Left lung (tissue), 10 donors: ENCODE measurements around the gene LTB4R2. TPM values are rescaled to one million over a fixed set of nuclear protein-coding genes. Genes with fewer than 3 reads are reported as not detected.

Experiments
- ATAC-seq: fragments of 200-7000 bp; cut with Tn5 transposase; one replicate; pipeline ENCODE4 v1.9.1; 2020; ENCODE audit warnings: moderate library complexity
- DNase-seq, 4 donors: peaks; one replicate each; pipeline ENCODE4 v3.0.0-alpha.2; 2013 to 2020
- H3K27ac ChIP-seq, 2 donors: fragments of 200-600 bp; sonication (generic) in 1 of 2; one replicate each; pipeline versions ENCODE4 v1.5.0 to v1.8.0; 2020 to 2021
- H3K27me3 ChIP-seq, 2 donors: fragments of 200-600 bp; sonication (generic) in 1 of 2; one replicate each; pipeline versions ENCODE4 v1.5.0 to v1.8.0; 2020 to 2021
- H3K36me3 ChIP-seq, 2 donors: fragments of 200-600 bp; sonication (generic) in 1 of 2; one replicate each; pipeline versions ENCODE4 v1.5.0 to v1.8.0; 2020 to 2021
- H3K4me1 ChIP-seq, 2 donors: fragments of 200-600 bp; one replicate each; pipeline ENCODE4 v1.8.0; 2021
- H3K4me3 ChIP-seq, 2 donors: fragments of 200-600 bp; sonication (generic) in 1 of 2; one replicate each; pipeline versions ENCODE4 v1.5.0 to v1.8.0; 2020 to 2021; ENCODE audit warnings: mild to moderate bottlenecking in 1 of 2
- H3K9me3 ChIP-seq, 2 donors: fragments of 200-600 bp; sonication (generic) in 1 of 2; one replicate each; pipeline versions ENCODE4 v1.5.0 to v1.8.0; 2020 to 2021
- intact Hi-C, 2 donors: fragments of 100-400 bp; cut with DNase I; formaldehyde crosslinking; loops; one replicate each; pipeline versions ENCODE4 v1.11.2 to v1.14.2; 2022
- polyA plus RNA-seq, 6 donors: library from polyadenylated mRNA; unstranded; fragments of 120-200 nt; gene quantifications; one replicate each; pipeline ENCODE4 v1.2.1, GENCODE V29; 2013; ENCODE audit not compliant: insufficient read length in 6 of 6
- total RNA-seq, 2 donors: library from RNA; stranded (reverse); fragmentation: NEBNext Ultra II Directional; extraction: Animal tissue kit (Norgen Biotek cat#: 25700); gene quantifications; one replicate each; pipeline ENCODE4 v1.2.1, GENCODE V29; 2021
- TF ChIP-seq, protein P1 (sequence below), 2 donors: fragments of 200-600 bp; sonication (generic) in 1 of 2; IDR thresholded peaks; one replicate each; pipeline versions ENCODE4 v1.5.0 to v1.8.0; 2021; ENCODE audit warnings: antibody characterized with exemption in 2 of 2
- donor health status: DM: no; HTN: yes; CAD: no.
- donor health status: DM: no; HTN: no; CAD: no.

LTB4R2 gene
- total and polyA plus RNA-seq, 8 donors, result 4.0 to 6.3 (median 5.6) TPM

DNA sequence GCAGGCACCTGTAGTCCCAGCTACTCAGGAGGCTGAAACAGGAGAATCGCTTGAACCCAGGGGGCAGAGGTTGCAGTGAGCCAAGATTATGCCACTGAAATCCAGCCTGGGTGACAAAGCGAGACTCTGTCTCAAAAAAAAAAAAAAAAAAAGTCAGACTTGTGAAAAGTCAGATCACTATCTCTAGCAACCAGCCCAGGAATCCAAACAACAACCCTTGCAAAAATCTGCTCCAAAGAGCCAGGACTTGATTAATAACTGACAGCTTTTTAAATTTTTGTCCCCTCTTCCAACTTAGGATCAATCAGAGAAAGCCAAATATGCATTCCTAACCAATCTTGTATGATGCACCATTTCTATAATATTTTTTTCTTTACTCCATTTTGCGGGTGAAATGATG, 50.3 kb downstream of the LTB4R2 start:
- no peak overlapping the region for H3K27ac ChIP-seq
- peaks cover 0 to 5% of the 10 kb centered on the region in 2 donors for H3K27me3 ChIP-seq
- intact Hi-C loops, result no loop called here
- TF ChIP-seq, protein P1, sequence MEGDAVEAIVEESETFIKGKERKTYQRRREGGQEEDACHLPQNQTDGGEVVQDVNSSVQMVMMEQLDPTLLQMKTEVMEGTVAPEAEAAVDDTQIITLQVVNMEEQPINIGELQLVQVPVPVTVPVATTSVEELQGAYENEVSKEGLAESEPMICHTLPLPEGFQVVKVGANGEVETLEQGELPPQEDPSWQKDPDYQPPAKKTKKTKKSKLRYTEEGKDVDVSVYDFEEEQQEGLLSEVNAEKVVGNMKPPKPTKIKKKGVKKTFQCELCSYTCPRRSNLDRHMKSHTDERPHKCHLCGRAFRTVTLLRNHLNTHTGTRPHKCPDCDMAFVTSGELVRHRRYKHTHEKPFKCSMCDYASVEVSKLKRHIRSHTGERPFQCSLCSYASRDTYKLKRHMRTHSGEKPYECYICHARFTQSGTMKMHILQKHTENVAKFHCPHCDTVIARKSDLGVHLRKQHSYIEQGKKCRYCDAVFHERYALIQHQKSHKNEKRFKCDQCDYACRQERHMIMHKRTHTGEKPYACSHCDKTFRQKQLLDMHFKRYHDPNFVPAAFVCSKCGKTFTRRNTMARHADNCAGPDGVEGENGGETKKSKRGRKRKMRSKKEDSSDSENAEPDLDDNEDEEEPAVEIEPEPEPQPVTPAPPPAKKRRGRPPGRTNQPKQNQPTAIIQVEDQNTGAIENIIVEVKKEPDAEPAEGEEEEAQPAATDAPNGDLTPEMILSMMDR (IDR thresholded peaks at IDR 0.05), result no peak
- no peak for ATAC-seq
- no peaks in the 10 kb centered on the region for H3K9me3 ChIP-seq
- no peaks in the 10 kb centered on the region for H3K36me3 ChIP-seq
- DNase-seq, result no peak
- H3K4me3 ChIP-seq, result no peak overlapping the region
- peaks cover 0 to 5% of the 10 kb centered on the region in 2 donors for H3K4me1 ChIP-seq

- TF ChIP-seq, protein P1 (IDR thresholded peaks at IDR 0.05), result no peak
- Histone ChIP-seq H3K27ac (no peak overlapping the region), H3K36me3 (no peaks in the 10 kb centered on the region), H3K4me3 (no peak overlapping the region), H3K27me3 (peaks cover 0 to 15% of the 10 kb centered on the region in 2 donors), H3K9me3 (no peaks in the 10 kb centered on the region), H3K4me1 (peaks cover 5 to 15% of the 10 kb centered on the region in 2 donors)
- intact Hi-C loops, result no loop called here
- ATAC-seq, result no peak
- no peak for DNase-seq
Measured at GRCh38 chr14:24361326-24361725, 51.4 kb downstream of the LTB4R2 start.

Other genes starting within 250 kb of the LTB4R2 start
Only the 30 nearest of the 33 such genes appear.
- 10 to 100 TPM; 56.4 to 65.1 TPM for gene DCAF11, start 195.4 kb upstream of the LTB4R2 start, total RNA-seq
- gene DCAF11, start 195.4 kb upstream of the LTB4R2 start, polyA plus RNA-seq, result 10 to 100 TPM; 60.6 to 76.3 (median 67.6) TPM
- 1 to 10 TPM; 1.6 to 2.7 TPM for gene NRL, start 195.2 kb upstream of the LTB4R2 start, total RNA-seq
- 1 to 10 TPM in 5 of 6 donors, under 1 TPM in 1; 0.97 to 1.8 (median 1.4) TPM for gene NRL, start 195.2 kb upstream of the LTB4R2 start, polyA plus RNA-seq
- under 1 TPM; 0.68 to 0.76 TPM for gene FITM1, start 179.5 kb upstream of the LTB4R2 start, total RNA-seq
- 1 to 10 TPM in 4 of 6 donors, under 1 TPM in 2; 0.77 to 1.5 (median 1.0) TPM for gene FITM1, start 179.5 kb upstream of the LTB4R2 start, polyA plus RNA-seq
- 100 to 1,000 TPM; 190 to 203 TPM for gene PSME1, start 173.9 kb upstream of the LTB4R2 start, total RNA-seq
- gene PSME1, start 173.9 kb upstream of the LTB4R2 start, polyA plus RNA-seq, result 100 to 1,000 TPM; 189 to 236 (median 221) TPM
- gene EMC9, start 168.5 kb upstream of the LTB4R2 start, total RNA-seq, result 10 to 100 TPM; 16.2 to 18.1 TPM
- gene EMC9, start 168.5 kb upstream of the LTB4R2 start, polyA plus RNA-seq, result 10 to 100 TPM; 13.5 to 24.3 (median 23.0) TPM
- 100 to 1,000 TPM; 134 to 224 TPM for gene PSME2, start 163.5 kb upstream of the LTB4R2 start, total RNA-seq
- 100 to 1,000 TPM; 126 to 164 (median 159) TPM for gene PSME2, start 163.5 kb upstream of the LTB4R2 start, polyA plus RNA-seq
- 10 to 100 TPM; 49.3 to 61.5 TPM for gene RNF31, start 162.6 kb upstream of the LTB4R2 start, total RNA-seq
- gene RNF31, start 162.6 kb upstream of the LTB4R2 start, polyA plus RNA-seq, result 10 to 100 TPM; 42.4 to 69.9 (median 54.6) TPM
- gene IRF9, start 148.9 kb upstream of the LTB4R2 start, total RNA-seq, result 100 to 1,000 TPM in 1 of 2 donors, 10 to 100 TPM in 1; 95.6 to 131 TPM
- gene IRF9, start 148.9 kb upstream of the LTB4R2 start, polyA plus RNA-seq, result 10 to 100 TPM; 53.4 to 69.9 (median 61.2) TPM
- 10 to 100 TPM; 27.0 to 31.6 TPM for gene REC8, start 138.1 kb upstream of the LTB4R2 start, total RNA-seq
- 10 to 100 TPM; 38.5 to 66.0 (median 44.3) TPM for gene REC8, start 138.1 kb upstream of the LTB4R2 start, polyA plus RNA-seq
- gene IPO4, start 121.3 kb upstream of the LTB4R2 start, total RNA-seq, result 10 to 100 TPM; 25.0 to 62.4 TPM
- 10 to 100 TPM; 22.6 to 39.5 (median 29.0) TPM for gene IPO4, start 121.3 kb upstream of the LTB4R2 start, polyA plus RNA-seq
- gene TM9SF1, start 114.7 kb upstream of the LTB4R2 start, total RNA-seq, result 10 to 100 TPM; 64.9 to 72.5 TPM
- gene TM9SF1, start 114.7 kb upstream of the LTB4R2 start, polyA plus RNA-seq, result 10 to 100 TPM; 28.1 to 37.6 (median 32.4) TPM
- under 1 TPM; 0.37 to 0.55 TPM for gene TSSK4, start 104.4 kb upstream of the LTB4R2 start, total RNA-seq
- gene TSSK4, start 104.4 kb upstream of the LTB4R2 start, polyA plus RNA-seq, result 10 to 100 TPM in 5 of 6 donors, 1 to 10 TPM in 1; 9.6 to 16.1 (median 13.7) TPM
- 10 to 100 TPM; 35.0 to 46.7 TPM for gene CHMP4A, start 96.7 kb upstream of the LTB4R2 start, total RNA-seq
- 10 to 100 TPM; 52.8 to 64.6 (median 58.8) TPM for gene CHMP4A, start 96.7 kb upstream of the LTB4R2 start, polyA plus RNA-seq
- gene MDP1, start 94.1 kb upstream of the LTB4R2 start, total RNA-seq, result 10 to 100 TPM; 12.4 to 13.8 TPM
- 10 to 100 TPM in 5 of 6 donors, 1 to 10 TPM in 1; 9.8 to 19.4 (median 11.7) TPM for gene MDP1, start 94.1 kb upstream of the LTB4R2 start, polyA plus RNA-seq
- 100 to 1,000 TPM; 162 to 163 TPM for gene NEDD8, start 77.8 kb upstream of the LTB4R2 start, total RNA-seq
- gene NEDD8, start 77.8 kb upstream of the LTB4R2 start, polyA plus RNA-seq, result 100 to 1,000 TPM; 185 to 219 (median 203) TPM
- gene GMPR2, start 77.2 kb upstream of the LTB4R2 start, total RNA-seq, result 10 to 100 TPM; 63.6 to 69.6 TPM
- gene GMPR2, start 77.2 kb upstream of the LTB4R2 start, polyA plus RNA-seq, result 100 to 1,000 TPM in 4 of 6 donors, 10 to 100 TPM in 2; 96.6 to 117 (median 114) TPM
- 100 to 1,000 TPM; 105 to 110 TPM for gene TINF2, start 67.5 kb upstream of the LTB4R2 start, total RNA-seq
- 10 to 100 TPM; 52.2 to 67.0 (median 58.3) TPM for gene TINF2, start 67.5 kb upstream of the LTB4R2 start, polyA plus RNA-seq
- 1 to 10 TPM; 7.6 to 9.6 TPM for gene TGM1, start 47.0 kb upstream of the LTB4R2 start, total RNA-seq
- 1 to 10 TPM; 2.6 to 4.3 (median 3.2) TPM for gene TGM1, start 47.0 kb upstream of the LTB4R2 start, polyA plus RNA-seq
- gene RABGGTA, start 38.5 kb upstream of the LTB4R2 start, total RNA-seq, result 10 to 100 TPM; 49.3 to 53.3 TPM
- 10 to 100 TPM; 20.2 to 28.7 (median 25.6) TPM for gene RABGGTA, start 38.5 kb upstream of the LTB4R2 start, polyA plus RNA-seq
- gene DHRS1, start 10.4 kb upstream of the LTB4R2 start, total RNA-seq, result 10 to 100 TPM; 24.9 to 50.2 TPM
- 10 to 100 TPM; 37.7 to 55.5 (median 42.6) TPM for gene DHRS1, start 10.4 kb upstream of the LTB4R2 start, polyA plus RNA-seq
- 10 to 100 TPM; 22.4 to 24.8 TPM for gene NOP9, start 10.3 kb upstream of the LTB4R2 start, total RNA-seq
- 10 to 100 TPM; 22.4 to 28.4 (median 26.0) TPM for gene NOP9, start 10.3 kb upstream of the LTB4R2 start, polyA plus RNA-seq
- gene CIDEB, start 2.2 kb upstream of the LTB4R2 start, total RNA-seq, result 10 to 100 TPM in 1 of 2 donors, 1 to 10 TPM in 1; 9.2 to 22.7 TPM
- 10 to 100 TPM in 5 of 6 donors, 1 to 10 TPM in 1; 9.5 to 14.8 (median 13.9) TPM for gene CIDEB, start 2.2 kb upstream of the LTB4R2 start, polyA plus RNA-seq
- 10 to 100 TPM in 1 of 2 donors, 1 to 10 TPM in 1; 5.9 to 26.1 TPM for gene LTB4R, start 1.4 kb downstream of the LTB4R2 start, total RNA-seq
- 1 to 10 TPM; 5.3 to 7.7 (median 6.5) TPM for gene LTB4R, start 1.4 kb downstream of the LTB4R2 start, polyA plus RNA-seq
- 10 to 100 TPM; 38.2 to 45.2 TPM for gene ADCY4, start 24.9 kb downstream of the LTB4R2 start, total RNA-seq
- gene ADCY4, start 24.9 kb downstream of the LTB4R2 start, polyA plus RNA-seq, result 10 to 100 TPM; 25.7 to 48.5 (median 32.2) TPM
- gene RIPK3, start 29.9 kb downstream of the LTB4R2 start, total RNA-seq, result 10 to 100 TPM; 16.1 to 26.3 TPM
- gene RIPK3, start 29.9 kb downstream of the LTB4R2 start, polyA plus RNA-seq, result 1 to 10 TPM; 2.4 to 3.8 (median 3.0) TPM
- 10 to 100 TPM; 39.4 to 64.2 TPM for gene NFATC4, start 58.0 kb downstream of the LTB4R2 start, total RNA-seq
- 100 to 1,000 TPM in 1 of 6 donors, 10 to 100 TPM in 5; 72.2 to 102 (median 89.4) TPM for gene NFATC4, start 58.0 kb downstream of the LTB4R2 start, polyA plus RNA-seq
- 10 to 100 TPM; 16.2 to 23.4 TPM for gene NYNRIN, start 88.9 kb downstream of the LTB4R2 start, total RNA-seq
- 100 to 1,000 TPM in 3 of 6 donors, 10 to 100 TPM in 3; 86.3 to 120 (median 98.9) TPM for gene NYNRIN, start 88.9 kb downstream of the LTB4R2 start, polyA plus RNA-seq
- 1 to 10 TPM; 5.9 to 6.4 TPM for gene CBLN3, start 119.5 kb downstream of the LTB4R2 start, total RNA-seq
- 1 to 10 TPM; 2.2 to 4.1 (median 3.5) TPM for gene CBLN3, start 119.5 kb downstream of the LTB4R2 start, polyA plus RNA-seq
- 10 to 100 TPM; 48.0 to 49.3 TPM for gene KHNYN, start 119.8 kb downstream of the LTB4R2 start, total RNA-seq
- 10 to 100 TPM; 46.8 to 56.6 (median 51.3) TPM for gene KHNYN, start 119.8 kb downstream of the LTB4R2 start, polyA plus RNA-seq
- 10 to 100 TPM; 32.7 to 40.7 TPM for gene SDR39U1, start 132.6 kb downstream of the LTB4R2 start, total RNA-seq
- 10 to 100 TPM; 39.9 to 51.9 (median 47.7) TPM for gene SDR39U1, start 132.6 kb downstream of the LTB4R2 start, polyA plus RNA-seq